Stimulated activated CD8-positive, alpha-beta memory T cell treated with anti-CD3 and anti-CD28 coated beads, Interleukin-7, amount 100 ng/mL, for 1 hour (primary cell): ENCODE data around the gene IRX2.

Source experiments
- DNase-seq, 2 donors: peaks; one replicate each; pipeline ENCODE4 v3.0.0-alpha.2; 2020; ENCODE audit warnings: low read depth in 2 of 2

IRX2 gene

GRCh38 chr5:2718115-2718514, 33.4 kb downstream of the IRX2 start:
- no peak for DNase-seq

GRCh38 chr5:2715856-2716255, 35.6 kb downstream of the IRX2 start:
- no peak for DNase-seq

- no peak for DNase-seq
Measured at GRCh38 chr5:2714805-2715204, 36.7 kb downstream of the IRX2 start.

GRCh38 chr5:2714026-2714425, 37.5 kb downstream of the IRX2 start:
- DNase-seq, result no peak

GRCh38 chr5:2711446-2712425, 39.7 kb downstream of the IRX2 start:
- DNase-seq, result no peak

GRCh38 chr5:2710910-2711309, 40.6 kb downstream of the IRX2 start:
- DNase-seq, result no peak

- DNase-seq, result no peak
Measured at GRCh38 chr5:2709976-2710689, 41.3 kb downstream of the IRX2 start.

- DNase-seq, result no peak
Measured at GRCh38 chr5:2708751-2709150, 42.7 kb downstream of the IRX2 start.

- DNase-seq, result no peak
Measured at GRCh38 chr5:2708132-2708531, 43.3 kb downstream of the IRX2 start.

GRCh38 chr5:2705861-2706260, 45.6 kb downstream of the IRX2 start:
- no peak for DNase-seq

- DNase-seq, result no peak
Measured at GRCh38 chr5:2704806-2705645, 46.5 kb downstream of the IRX2 start.

- no peak for DNase-seq
Measured at GRCh38 chr5:2704111-2704510, 47.4 kb downstream of the IRX2 start.

- no peak for DNase-seq
Measured at GRCh38 chr5:2703615-2704014, 47.9 kb downstream of the IRX2 start.

GRCh38 chr5:2703041-2703440, 48.4 kb downstream of the IRX2 start:
- DNase-seq, result no peak

- DNase-seq, result no peak
Measured at GRCh38 chr5:2702096-2702879, 49.2 kb downstream of the IRX2 start.

- no peak for DNase-seq
Measured at GRCh38 chr5:2701592-2701991, 49.9 kb downstream of the IRX2 start.

GRCh38 chr5:2700876-2701275, 50.6 kb downstream of the IRX2 start:
- DNase-seq, result no peak

- no peak for DNase-seq
Measured at GRCh38 chr5:2699686-2700085, 51.8 kb downstream of the IRX2 start.

GRCh38 chr5:2699231-2699630, 52.2 kb downstream of the IRX2 start:
- DNase-seq, result no peak

GRCh38 chr5:2698581-2698980, 52.9 kb downstream of the IRX2 start:
- no peak for DNase-seq
